ENCODE data around the gene BPHL.
"Not testable (repeated sequence)": the region's sequence is repeated elsewhere in the genome, so short reads cannot be mapped to it uniquely, and the experiment has no call there.

The BPHL gene

DNA sequence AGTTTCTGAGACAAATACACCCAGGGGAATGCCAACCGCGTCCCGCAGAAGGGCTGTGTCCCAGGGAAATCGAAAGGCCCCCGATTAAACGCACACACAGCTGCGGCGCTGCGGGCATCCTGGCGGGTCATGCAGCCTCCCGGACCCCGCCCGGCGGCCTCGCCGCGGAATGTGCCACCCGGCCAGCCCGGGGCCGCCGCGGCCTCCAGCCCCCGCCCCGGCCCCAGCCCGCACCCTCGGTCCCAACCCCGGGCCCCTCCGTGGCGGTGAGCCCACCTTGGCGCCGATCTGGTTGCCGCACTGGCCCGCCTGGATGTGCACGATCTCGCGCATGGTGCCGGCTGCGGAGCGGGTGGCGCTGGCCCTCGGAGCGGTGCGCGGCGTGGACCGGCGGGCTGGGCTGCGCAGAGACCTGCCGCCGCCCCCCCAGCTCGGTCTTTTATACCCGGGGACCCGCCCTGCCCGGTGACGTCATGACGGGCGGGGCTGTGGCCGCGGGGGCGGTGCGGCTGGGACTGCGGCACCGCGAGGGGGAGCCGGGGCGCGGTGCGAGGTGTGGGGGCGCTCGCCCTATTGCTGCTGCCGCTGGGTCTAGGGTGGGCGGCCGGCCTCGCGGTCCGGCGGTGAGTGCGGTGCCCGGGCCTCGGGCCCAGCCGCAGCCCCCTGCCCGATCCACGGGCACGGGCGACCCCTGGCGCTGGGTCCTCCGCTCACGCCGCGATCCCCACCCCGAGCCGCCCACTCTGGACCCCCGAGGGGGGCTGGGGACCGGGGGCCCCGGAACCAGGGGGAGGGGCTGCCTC, 38.8 kb downstream of the BPHL start, which contains the start of gene TUBB2A:
Gene TUBB2A (minus strand): TSS at position 414 of the 803 bp plus-strand sequence. CDS start 81 bp downstream, at position 333.
- DNase-seq = peak; percentile 75

DNA sequence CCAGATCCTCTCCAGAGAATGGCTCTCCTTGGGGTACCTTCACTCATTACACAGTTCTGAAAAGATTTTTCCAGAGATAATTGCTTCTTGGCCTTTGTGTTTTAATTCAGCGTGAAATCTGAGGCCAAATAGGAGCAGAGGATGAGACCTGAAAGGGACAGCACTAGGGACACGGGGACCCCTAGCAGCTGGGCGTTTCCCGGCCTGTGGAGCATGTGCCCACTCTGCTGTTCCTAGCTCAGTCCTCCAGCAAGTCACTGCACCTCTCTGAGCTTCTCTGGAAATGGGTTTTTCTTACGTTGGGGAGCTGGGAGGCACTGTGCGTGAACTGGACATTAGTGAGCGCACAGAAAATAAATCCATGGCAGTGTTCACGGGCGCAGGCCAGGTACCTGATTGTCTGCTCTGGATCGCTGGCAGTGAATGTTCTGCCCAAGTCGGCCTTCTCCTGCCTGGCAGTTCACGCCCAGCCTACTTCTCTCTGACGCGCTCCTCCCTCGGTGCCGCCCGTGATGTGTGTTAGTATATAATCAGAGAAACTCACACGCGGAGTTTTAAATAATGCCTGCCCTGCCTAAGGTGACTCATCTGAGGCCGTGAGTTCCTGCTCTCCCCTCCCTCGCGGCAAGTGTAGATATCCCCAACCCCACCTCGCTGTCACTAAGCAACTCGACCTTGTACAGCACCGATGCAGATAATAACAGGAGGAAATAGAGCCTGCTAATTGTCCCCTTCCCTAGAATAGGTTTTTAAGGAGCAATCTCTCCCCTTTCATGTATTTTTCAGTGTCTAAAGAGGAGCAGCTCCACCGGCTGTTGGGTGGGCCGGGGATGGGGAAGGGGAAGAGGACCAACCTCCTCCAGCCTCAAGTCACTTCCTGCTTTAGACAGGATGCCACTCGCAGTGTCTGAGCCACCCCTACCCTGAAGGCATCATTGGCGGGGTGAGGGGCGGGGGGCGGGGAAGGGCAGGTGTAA, 41.6 kb downstream of the BPHL start:
- peak; percentile 93 for DNase-seq

DNA sequence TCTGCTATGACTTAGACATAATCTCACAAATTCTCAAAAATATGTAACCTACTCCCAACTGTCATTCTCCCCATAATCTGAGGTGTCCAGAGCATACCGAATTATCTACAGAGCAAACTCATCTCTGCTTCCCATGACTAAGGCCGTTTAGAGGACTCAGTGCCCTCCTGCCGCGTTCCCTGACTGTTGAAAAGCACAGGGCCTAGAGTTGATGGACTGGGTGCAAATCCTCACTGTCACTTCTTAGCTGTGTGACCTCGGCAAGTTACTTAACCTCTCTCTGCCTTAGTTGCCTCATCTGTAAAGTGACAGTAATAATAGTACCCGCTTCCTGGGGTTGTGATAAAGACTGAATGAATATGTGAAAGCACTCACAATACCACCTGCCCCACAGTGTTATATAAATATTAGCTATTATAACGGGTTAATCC, 43.6 kb downstream of the BPHL start:
- peak; percentile 75 for DNase-seq

DNA sequence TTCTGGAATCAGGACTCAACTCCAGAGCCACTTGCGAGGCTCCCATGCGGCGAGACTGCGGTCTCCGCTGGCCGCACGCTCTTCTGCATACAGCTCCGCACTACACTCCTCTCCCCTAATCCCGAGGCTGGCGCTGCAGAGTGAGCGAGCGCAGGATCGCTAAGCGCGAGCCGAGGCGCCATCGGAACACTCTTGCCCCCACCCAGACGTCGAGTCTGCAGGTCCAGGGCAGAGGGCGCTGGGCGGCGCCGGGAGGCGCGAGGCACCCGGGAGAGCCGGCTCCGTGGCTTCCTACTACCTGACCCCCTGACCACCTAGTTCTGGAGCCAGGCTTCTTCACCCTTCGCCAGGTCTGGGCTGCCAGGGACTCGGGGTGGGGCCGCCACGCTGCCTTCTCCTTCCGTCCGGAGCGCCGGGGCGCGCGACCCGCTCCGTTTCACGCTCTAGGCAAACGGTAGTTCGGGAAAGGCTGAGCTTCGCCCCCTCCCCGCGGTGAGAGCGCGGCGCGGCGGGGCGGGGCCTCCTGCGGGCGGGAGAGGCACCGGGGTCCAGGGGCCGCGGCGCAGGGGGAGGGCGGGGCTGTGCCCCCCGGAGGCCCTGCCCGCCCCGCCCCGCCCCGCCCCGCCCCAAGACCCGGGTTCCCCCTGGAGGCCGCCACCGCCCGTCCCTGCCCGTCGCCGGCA, 44.2 kb downstream of the BPHL start:
- peak; percentile 76 for DNase-seq

DNA sequence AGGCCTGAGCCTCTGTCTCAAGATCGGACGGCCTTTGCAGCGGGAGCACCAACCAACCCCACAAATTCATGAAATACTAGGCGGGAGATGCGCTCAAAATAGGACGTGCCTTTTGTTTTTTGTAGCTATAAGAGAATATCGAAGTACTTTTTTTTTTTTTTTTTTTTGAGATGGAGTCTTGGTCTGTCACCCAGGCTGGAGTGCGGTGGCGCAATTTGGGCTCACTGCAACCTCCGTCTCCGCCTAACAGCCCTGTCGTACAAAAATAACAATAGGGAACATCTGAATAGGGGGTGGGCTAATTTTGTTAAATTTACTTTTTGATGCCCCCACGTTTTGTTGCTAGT, 44.7 kb downstream of the BPHL start:
- no peak for DNase-seq

DNA sequence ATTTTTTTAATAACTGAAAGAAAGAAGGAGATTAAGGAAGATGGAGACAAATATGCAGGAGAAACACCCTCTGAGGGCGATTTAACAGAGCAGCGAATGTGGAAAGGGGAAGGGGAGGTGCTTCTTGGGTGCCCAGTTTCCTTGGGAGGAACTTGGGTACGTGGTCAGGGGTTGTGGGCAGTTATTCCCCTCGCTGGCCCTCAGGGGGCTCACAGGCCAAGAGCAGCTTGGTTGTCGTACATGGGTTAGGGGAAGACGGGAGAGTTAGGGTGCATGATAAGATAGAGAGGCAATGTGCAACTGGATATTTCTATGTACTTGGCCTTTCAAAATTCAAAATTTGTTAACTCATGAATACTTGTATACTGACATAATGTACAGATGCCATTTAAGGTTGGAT, 45.9 kb downstream of the BPHL start:
- no peak for DNase-seq

DNA sequence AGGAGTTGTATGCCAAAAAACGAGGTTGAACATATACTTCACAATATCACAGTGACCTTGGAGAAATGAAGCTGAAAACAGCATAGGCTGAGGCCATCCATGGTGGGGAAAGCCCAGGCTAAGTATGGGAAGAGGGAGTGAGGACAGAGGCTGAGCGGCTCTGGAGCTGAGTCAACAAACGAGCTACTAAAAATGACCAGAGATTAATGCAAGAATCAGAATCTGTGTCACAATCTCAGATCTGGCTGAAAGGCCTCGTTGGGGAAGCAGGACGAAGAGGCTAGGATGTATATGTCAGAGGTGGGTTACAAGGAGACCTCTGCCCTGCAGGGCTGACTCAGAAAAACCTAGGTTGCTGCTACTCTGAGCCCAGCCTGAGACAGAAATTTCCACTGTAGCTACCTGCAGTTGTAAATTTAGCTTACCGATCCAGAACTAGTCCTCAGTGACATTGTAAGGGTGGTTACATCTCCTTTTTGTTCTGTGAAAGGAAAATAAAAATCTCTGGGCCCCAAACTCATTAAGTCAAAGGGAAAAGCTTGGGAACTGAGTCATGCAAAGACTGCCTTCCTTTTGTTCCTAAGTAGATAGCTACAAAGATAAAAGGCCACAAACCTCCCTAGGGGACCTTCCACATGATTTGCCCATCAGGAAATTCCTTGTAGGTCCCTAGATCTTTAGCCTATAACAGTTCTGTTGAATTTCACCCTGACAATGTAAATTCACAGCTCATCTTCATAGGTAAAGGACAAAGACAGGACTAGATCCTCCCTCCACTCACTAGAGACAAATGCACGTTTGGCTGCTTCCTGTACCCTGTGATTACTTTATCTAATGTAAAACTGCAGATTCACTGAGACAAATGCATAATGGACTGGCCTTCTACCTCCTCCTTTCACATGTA, 47.4 kb downstream of the BPHL start:
- DNase-seq = peak; percentile 21

DNA sequence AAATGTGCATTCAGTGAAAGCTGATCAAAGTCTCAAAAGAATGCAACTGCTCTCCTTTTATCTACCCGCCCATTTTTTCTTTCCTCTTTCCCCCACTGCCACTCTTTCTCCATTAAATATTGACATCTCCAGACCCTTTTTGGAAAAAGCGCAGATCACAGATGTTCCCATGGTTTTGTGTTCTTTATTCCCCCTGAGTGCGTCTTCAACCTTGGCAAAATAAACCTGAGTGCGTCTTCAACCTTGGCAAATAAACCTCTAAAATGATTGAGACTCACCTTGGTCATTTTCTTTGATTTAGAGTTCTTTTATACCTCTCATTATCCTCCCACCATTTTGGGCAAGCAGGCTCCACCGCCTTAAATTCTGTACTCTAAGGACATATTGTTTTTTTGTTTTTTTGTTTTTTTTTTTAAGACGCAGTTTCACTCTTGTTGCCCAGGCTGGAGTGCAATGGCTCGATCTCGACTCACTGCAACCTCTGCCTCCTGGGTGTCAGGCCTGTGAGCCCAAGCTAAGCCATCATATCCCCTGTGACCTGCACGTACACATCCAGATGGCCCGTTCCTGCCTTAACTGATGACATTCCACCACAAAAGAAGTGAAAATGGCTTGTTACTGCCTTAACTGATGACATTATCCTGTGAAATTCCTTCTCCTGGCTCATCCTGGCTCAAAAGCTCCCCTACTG, 48.2 kb downstream of the BPHL start:
- not testable (repeated sequence) for DNase-seq

DNA sequence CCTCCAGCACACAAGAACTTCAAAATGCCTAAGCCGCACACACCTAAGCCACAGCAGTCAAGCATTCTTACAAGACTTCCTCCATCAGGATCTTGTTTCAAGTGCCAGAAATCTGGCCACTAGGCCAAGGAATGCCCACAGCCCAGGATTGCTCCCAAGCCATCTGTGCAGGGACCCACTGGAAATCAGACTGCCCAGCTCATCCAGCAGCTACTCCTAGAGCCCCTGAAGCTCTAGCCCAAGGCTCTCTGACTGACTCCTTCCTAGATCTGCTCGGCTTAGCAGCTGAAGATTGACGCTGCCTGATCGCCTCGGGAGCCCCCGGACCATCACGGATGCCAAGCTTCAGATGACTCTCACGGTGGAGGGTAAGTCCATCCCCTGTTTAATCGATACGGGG, 49.5 kb downstream of the BPHL start:
- not testable (repeated sequence) for DNase-seq

DNA sequence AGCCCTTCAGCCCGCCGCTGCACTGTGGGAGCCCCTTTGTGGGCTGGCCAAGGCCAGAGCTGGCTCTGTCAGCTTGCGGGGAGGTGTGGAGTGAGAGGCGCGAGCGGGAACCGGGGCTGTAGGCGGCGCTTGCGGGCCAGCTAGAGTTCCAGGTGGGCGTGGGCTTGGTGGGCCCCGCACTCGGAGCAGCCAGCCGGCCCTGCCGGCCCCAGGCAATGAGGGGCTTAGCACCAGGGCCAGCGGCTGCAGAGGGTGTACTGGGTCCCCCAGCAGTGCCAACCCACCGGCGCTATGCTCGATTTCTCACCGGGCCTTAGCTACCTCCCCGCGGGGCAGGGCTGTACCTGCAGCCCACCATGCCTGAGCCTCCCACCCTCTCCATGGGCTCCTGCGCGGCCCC, 52.2 kb downstream of the BPHL start:
- not testable (repeated sequence) for DNase-seq

DNA sequence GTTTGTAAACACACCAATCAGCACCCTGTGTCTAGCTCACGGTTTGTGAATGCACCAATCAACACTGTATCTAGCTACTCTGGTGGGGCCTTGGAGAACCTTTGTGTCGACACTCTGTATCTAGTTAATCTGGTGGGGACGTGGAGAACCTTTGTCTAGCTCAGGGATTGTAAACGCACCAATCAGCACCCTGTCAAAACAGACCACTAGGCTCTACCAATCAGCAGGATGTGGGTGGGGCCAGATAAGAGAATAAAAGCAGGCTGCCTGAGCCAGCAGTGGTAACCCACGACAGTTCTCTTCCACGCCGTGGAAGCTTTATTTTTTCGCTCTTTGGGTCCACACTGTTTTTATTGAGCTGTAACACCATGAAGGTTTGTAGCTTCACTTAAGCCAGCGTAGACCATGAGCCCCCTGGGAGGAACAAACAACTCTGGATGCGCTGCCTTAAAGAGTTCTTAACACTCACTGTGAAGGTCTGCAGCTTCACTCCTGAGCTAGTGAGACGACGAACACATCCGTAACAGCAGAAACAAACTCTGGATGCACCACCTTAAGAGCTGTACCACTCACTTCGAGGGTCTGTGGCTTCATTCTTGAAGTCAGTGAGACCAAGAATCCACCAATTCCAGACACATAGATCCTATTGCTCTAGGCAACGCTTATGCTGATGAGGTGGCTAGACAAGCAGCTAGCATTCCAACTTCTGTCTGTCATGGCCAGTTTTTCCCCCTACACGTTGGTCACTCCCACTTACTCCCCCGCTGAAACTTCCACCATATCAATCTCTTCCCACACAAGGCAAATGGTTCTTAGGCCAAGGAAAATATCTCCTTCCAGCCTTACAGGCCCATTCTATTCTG, 53.0 kb downstream of the BPHL start:
- not testable (repeated sequence) for DNase-seq

DNA sequence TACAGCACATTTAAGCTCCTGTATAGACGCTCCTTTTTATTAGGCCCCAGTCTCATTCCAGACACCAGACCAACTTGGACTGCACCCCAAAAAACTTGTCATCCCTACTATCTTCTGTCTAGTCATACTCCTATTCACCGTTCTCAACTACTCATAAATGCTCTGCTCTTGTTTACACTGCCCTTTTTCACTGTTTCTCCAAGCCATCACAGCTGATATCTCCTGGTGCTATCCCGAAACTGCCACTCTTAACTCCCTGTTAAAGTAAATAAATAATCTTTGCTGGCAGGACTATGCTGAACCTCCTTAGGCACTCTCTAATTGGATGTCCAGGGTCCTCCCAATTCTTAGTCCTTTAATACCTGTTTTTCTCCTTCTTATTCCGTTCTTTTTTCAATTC, 54.3 kb downstream of the BPHL start:
- DNase-seq = not testable (repeated sequence)

DNA sequence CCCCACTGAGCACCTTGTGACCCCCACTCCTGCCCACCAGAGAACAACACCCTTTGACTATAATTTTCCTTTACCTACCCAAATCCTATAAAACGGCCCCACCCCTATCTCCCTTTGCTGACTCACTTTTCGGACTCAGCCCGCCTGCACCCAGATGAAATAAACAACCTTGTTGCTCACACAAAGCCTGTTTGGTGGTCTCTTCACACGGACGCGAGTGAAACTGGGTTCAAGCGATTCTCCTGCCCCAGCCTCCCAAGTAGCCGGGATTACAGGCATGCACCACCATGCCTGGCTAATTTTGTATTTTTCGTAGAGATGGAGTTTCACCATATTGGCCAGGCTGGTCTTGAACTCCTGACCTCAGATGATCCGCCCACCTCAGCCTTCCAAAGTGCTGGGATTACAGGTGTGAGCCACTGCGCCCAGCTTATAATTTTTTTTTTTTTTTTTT, 55.2 kb downstream of the BPHL start:
- DNase-seq = not testable (repeated sequence)

DNA sequence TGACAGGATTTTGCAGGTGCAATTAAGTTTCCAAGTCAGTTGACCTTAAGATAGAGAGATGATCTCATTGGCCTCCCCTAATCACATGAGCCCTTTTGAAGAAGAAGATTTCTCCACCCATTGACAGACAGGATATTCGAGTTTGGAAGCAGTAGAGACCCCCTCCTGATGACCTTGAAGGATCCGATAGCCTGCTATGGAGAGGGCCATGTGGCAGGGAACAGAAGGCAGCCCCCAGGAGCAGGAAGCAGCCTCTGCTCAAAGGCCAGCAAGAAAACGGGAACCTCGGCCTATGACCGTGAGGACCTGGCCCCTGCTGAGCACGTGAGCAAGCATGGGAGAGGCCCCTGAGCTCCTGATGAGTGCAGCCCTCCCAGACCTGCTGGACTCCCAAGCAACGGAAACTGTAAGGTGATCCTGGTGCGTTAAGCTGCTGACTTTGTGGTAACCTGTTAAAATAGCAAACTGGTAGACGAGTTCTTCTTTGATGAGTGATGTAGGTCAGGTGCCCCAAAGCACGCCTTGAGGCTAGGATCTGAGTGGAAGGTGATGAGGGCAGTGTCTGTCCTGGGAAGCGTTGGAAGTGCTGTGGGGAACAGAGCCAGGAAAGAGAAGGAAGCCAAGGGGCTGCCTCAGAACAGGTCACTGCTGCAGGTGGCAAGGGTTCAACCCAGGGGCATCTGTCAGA, 57.3 kb downstream of the BPHL start:
- no peak for DNase-seq

DNA sequence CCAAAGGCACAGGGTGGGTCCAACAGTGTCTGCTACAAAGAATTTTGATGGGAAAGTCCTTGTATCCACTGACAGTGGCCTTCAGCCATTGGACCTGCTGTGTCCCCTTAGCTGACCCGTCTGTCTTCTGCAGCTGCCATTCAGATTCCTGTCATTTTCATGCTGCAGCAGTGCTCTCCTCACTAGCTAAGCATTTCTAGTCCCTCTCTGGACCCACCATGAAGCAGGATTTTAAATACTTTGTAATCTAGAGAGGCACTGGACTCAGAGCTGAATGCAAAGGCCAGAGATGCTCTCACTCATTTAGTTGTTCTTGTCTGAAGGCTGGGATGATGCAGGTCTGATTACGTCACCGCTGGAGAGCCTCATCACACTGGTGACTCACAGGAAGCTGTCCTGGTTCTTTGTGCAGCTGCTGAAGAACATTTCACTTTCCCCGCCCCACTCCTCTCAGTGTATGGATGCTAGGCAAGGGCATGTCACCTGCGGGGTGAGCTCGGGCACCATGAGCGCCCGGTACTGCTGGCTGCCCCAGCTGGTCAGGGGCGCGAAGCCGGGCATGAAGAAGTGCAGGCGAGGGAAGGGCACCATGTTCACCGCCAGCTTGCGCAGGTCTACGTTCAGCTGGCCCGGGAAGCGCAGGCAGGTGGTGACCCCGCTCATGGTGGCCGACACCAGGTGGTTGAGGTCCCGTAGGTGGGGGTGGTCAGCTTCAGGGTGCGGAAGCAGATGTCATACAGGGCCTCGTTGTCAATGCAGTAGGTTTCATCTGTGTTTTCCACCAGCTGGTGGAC, 58.2 kb downstream of the BPHL start:
- DNase-seq = no peak

DNA sequence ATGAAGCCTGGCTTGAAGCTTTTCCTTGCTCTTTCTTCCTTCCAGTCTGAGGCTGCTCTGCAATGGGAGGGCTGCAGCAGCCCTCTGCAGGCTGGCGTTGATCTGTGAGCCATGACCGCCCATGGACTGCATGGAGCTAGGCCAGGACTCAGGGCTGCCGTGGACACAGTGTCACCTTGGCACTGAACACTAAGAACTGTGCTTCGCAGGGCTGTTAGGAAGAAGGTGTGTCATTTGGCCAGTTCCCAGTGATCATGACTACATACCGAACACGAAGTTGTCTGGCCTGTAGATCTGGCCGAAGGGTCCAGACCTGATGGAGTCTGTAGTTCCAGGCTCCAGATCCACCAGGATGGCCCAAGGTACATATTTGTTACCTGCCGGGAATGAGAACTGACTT, 60.2 kb downstream of the BPHL start:
- not testable (repeated sequence) for DNase-seq

DNA sequence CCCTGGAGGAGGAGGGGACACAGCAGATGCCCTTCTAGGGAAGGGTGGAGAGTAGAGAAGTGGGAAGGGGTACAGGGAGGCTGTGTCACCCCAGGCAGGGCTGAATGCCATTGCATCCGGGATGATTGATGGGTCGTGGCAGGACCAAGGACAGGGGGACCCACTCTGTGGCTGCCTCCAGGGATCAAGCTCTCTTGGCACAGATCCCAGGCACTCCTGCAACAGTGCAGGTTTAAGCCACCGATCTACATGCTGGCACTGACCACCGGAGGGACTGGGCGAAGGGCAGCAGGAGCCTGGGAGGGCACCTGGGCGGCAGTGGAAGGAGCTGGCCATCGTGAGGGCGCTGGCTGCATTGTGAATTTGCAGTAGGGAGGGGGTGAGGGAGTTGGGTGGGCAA, 61.4 kb downstream of the BPHL start:
- DNase-seq = not testable (repeated sequence)

DNA sequence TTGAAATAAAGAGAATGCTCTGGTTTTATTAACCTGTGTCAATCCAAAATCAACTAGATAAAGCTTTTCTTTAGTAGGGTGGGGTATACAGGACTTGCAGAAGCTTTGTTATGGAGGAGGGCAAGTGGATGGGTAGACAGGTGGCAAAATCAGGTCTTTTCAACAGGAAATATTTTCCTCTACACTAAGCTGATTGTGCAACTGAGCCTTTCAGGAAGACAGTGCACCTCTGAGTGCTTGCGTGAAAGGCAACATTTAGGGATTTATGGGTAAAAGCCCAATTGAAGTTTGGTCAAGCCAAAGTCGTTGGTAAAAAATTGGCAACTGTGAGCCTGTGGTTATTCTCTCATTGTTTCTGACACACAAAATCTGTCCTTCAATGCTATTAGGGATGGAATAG, 62.6 kb downstream of the BPHL start:
- no peak for DNase-seq

DNA sequence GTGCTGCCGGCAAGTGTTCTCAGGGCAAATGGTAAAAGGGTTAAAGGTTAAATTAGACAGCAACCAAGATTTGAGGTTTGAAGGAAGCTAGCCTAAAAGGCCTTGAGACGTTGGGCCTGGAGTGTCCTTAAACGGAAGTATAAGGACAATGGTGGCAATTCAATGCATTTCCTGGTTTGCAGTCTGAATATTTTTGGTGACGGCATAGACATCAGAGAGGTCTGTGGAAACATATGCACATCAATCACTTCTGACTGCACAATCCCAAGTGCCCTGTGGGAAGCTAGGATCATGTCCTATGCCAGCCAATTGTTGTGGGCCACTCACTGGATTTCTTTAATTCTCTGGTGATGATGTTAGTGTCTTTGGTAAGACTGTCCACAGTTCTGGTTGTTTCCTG, 64.6 kb downstream of the BPHL start:
- no peak for DNase-seq
